Putamen (tissue), 1 donor: ENCODE data around the gene CYP1A2.

ENCODE experiments used
- DNase-seq: peaks from one replicate; pipeline ENCODE4 v3.0.0-alpha.2; 2016; ENCODE audit warnings: low spot score

CYP1A2 gene

GRCh38 chr15:74742422-74742821, 6.2 kb upstream of the CYP1A2 start:
- no peak for DNase-seq

- DNase-seq: no peak
Measured at GRCh38 chr15:74746389-74746788, 2.3 kb upstream of the CYP1A2 start.

- no peak for DNase-seq
Measured at GRCh38 chr15:74749832-74750231, 1.2 kb downstream of the CYP1A2 start.

- DNase-seq: no peak
Measured at GRCh38 chr15:74750751-74751150, 2.1 kb downstream of the CYP1A2 start.

GRCh38 chr15:74752011-74752410, 3.4 kb downstream of the CYP1A2 start:
- DNase-seq: no peak

GRCh38 chr15:74752531-74752930, 3.9 kb downstream of the CYP1A2 start:
- DNase-seq: no peak

- DNase-seq: no peak
Measured at GRCh38 chr15:74754593-74755215, 6.1 kb downstream of the CYP1A2 start.

GRCh38 chr15:74758736-74759135, 10.1 kb downstream of the CYP1A2 start:
- DNase-seq: no peak

GRCh38 chr15:74762791-74763150, 14.1 kb downstream of the CYP1A2 start:
- no peak for DNase-seq

GRCh38 chr15:74763416-74763815, 14.8 kb downstream of the CYP1A2 start:
- DNase-seq: no peak

GRCh38 chr15:74767167-74768098, 18.8 kb downstream of the CYP1A2 start:
- DNase-seq: no peak

GRCh38 chr15:74768099-74768770, 19.6 kb downstream of the CYP1A2 start:
- no peak for DNase-seq

- no peak for DNase-seq
Measured at GRCh38 chr15:74768771-74769342, 20.2 kb downstream of the CYP1A2 start.

GRCh38 chr15:74769463-74770025, 20.9 kb downstream of the CYP1A2 start:
- no peak for DNase-seq

GRCh38 chr15:74770211-74770903, 21.7 kb downstream of the CYP1A2 start:
- DNase-seq: no peak

GRCh38 chr15:74773329-74773728, 24.7 kb downstream of the CYP1A2 start:
- no peak for DNase-seq

GRCh38 chr15:74773731-74774252, 25.1 kb downstream of the CYP1A2 start:
- DNase-seq: no peak

- DNase-seq: no peak
Measured at GRCh38 chr15:74775132-74775562, 26.5 kb downstream of the CYP1A2 start.

GRCh38 chr15:74775894-74776293, 27.2 kb downstream of the CYP1A2 start:
- DNase-seq: no peak

GRCh38 chr15:74776821-74777768, 28.4 kb downstream of the CYP1A2 start:
- no peak for DNase-seq
